K562 (cell line): ENCODE results near the gene FUT2. TPM values are rescaled to one million over a fixed set of nuclear protein-coding genes. Genes with fewer than 3 reads are reported as not detected.
A peak's percentile ranks its signal among the peaks of the same experiment; 100 is the strongest.

Experiments used
- CREB1 ChIP-seq, 2 experiments: sonication (generic) in 1 of 2; formaldehyde crosslinking in 1 of 2; IDR thresholded peaks; 2 replicates each; pipeline versions ENCODE4 v1.6.1 to v1.8.0; 2012 to 2022; ENCODE audit warnings: inconsistent platforms in 1 of 2, mild to moderate bottlenecking in 1 of 2, missing genetic modification reagents in 1 of 2, moderate library complexity in 1 of 2
- E2F5 ChIP-seq: sonication (generic); formaldehyde crosslinking; IDR thresholded peaks from 2 replicates; pipeline ENCODE4 v1.8.0; 2022; ENCODE audit warnings: mild to moderate bottlenecking, missing genetic modification reagents
- KLF13 ChIP-seq: fragments of 450-650 bp; IDR thresholded peaks from 2 replicates; pipeline ENCODE4 v1.6.1; 2016; ENCODE audit warnings: missing genetic modification characterization, low read depth, mild to moderate bottlenecking, missing compliant biosample characterization, moderate library complexity, borderline replicate concordance
- PREB ChIP-seq: sonication (generic); formaldehyde crosslinking; IDR thresholded peaks from 2 replicates; pipeline ENCODE4 v1.8.1; 2023; ENCODE audit warnings: mild to moderate bottlenecking, missing genetic modification reagents
- RFX1 ChIP-seq: fragments of 450-650 bp; IDR thresholded peaks from 2 replicates; pipeline ENCODE4 v1.6.1; 2016; ENCODE audit warnings: mild to moderate bottlenecking, moderate library complexity
- TFAP4 ChIP-seq: sonication (generic); formaldehyde crosslinking; IDR thresholded peaks from 2 replicates; pipeline ENCODE4 v1.8.0; 2022; ENCODE audit warnings: missing genetic modification reagents, mild to moderate bottlenecking, moderate library complexity, borderline replicate concordance
- polyA plus RNA-seq, 8 experiments: library from polyadenylated mRNA; depleted of rRNA in 4 of 8; stranded (reverse) in 5 of 8; unstranded in 3 of 8; fragments of >200 nt; fragmentation: Nextera tagmentation in 2 of 8; fragmentation: Illumina TruSeq in 1 of 8; extraction: Ambion mirVana in 2 of 8; extraction: Trizol in 1 of 8; gene quantifications; 2 replicates each; pipeline versions ENCODE4 v1.2.1 to v1.2.3, GENCODE V29; 2011 to 2014; ENCODE audit warnings: inconsistent platforms in 1 of 8, missing spikeins in 1 of 8
- total RNA-seq, 7 experiments: library from RNA; depleted of rRNA in 6 of 7; stranded (reverse); fragments of >200 nt in 6 of 7; fragmentation: Illumina TruSeq in 2 of 7; extraction: Trizol in 2 of 7; gene quantifications; 2 replicates each; pipeline versions ENCODE4 v1.2.1 to v1.2.3, GENCODE V29; 2011 to 2021; ENCODE audit warnings: low replicate concordance in 1 of 7
- TF ChIP-seq, protein P1 (sequence below), 3 experiments: fragments of 200-800 bp in 1 of 3; fragments of 250-450 bp in 1 of 3; fragments of 450-650 bp in 1 of 3; sonication (Bioruptor Pico) in 1 of 3; sonication (Bioruptor generic) in 1 of 3; formaldehyde crosslinking in 1 of 3; IDR thresholded peaks; 2 replicates each; pipeline versions ENCODE4 v1.6.1 to v1.8.0; 2016 to 2022; ENCODE audit warnings: mild to moderate bottlenecking in 2 of 3, missing genetic modification characterization in 2 of 3, missing compliant biosample characterization in 1 of 3, moderate library complexity in 1 of 3
- TF ChIP-seq, protein P2 (sequence below): fragments of 250-450 bp; sonication (Bioruptor Pico); IDR thresholded peaks from 2 replicates; pipeline ENCODE4 v1.5.1; 2021; ENCODE audit warnings: mild to moderate bottlenecking
- TF ChIP-seq, protein P3 (sequence below): sonication (generic); formaldehyde crosslinking; IDR thresholded peaks from 2 replicates; pipeline ENCODE4 v1.8.1; 2023; ENCODE audit warnings: missing genetic modification reagents, mild to moderate bottlenecking, borderline replicate concordance

Gene FUT2
- total and polyA plus RNA-seq, 9 of the 15 experiments (the other 6 are each of a cell fraction or from before 2014, with no cell fraction given), result 0.03 to 0.04 TPM; not detected in 7

GRCh38 chr19:48720613-48721296 is 25.0 kb downstream of the FUT2 start (continued):
- TF ChIP-seq PREB (no peak), TFAP4 (CRISPR knock-in tag) (peak; percentile 67; the same call in 1 of the 2 replicates), RFX1 (peak; percentile 94), KLF13 (peak; percentile 37; the same call in 1 of the 2 replicates), CREB1 (IDR thresholded peaks at IDR 0.05) (no peak; the same call in none of the 2 replicates), CREB1 (CRISPR knock-in tag; IDR thresholded peaks at IDR 0.05) (peak; percentile 76), E2F5 (CRISPR knock-in tag) (0 out of 2 replicates have a peak, but pooled peaks have one; percentile 65)
- TF ChIP-seq, protein P1, sequence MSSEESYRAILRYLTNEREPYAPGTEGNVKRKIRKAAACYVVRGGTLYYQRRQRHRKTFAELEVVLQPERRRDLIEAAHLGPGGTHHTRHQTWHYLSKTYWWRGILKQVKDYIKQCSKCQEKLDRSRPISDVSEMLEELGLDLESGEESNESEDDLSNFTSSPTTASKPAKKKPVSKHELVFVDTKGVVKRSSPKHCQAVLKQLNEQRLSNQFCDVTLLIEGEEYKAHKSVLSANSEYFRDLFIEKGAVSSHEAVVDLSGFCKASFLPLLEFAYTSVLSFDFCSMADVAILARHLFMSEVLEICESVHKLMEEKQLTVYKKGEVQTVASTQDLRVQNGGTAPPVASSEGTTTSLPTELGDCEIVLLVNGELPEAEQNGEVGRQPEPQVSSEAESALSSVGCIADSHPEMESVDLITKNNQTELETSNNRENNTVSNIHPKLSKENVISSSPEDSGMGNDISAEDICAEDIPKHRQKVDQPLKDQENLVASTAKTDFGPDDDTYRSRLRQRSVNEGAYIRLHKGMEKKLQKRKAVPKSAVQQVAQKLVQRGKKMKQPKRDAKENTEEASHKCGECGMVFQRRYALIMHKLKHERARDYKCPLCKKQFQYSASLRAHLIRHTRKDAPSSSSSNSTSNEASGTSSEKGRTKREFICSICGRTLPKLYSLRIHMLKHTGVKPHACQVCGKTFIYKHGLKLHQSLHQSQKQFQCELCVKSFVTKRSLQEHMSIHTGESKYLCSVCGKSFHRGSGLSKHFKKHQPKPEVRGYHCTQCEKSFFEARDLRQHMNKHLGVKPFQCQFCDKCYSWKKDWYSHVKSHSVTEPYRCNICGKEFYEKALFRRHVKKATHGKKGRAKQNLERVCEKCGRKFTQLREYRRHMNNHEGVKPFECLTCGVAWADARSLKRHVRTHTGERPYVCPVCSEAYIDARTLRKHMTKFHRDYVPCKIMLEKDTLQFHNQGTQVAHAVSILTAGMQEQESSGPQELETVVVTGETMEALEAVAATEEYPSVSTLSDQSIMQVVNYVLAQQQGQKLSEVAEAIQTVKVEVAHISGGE (CRISPR knock-in tag; IDR thresholded peaks at IDR 0.05), result peak in 1 of 3 experiments; percentile 79; a peak in 2 of 6 replicates
- TF ChIP-seq, protein P2, sequence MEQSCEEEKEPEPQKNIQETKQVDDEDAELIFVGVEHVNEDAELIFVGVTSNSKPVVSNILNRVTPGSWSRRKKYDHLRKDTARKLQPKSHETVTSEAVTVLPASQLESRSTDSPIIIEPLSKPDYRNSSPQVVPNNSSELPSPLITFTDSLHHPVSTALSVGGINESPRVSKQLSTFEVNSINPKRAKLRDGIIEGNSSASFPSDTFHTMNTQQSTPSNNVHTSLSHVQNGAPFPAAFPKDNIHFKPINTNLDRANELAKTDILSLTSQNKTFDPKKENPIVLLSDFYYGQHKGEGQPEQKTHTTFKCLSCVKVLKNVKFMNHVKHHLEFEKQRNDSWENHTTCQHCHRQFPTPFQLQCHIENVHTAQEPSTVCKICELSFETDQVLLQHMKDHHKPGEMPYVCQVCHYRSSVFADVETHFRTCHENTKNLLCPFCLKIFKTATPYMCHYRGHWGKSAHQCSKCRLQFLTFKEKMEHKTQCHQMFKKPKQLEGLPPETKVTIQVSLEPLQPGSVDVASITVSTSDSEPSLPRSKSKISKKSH (CRISPR knock-in tag), result no peak
- TF ChIP-seq, protein P3, sequence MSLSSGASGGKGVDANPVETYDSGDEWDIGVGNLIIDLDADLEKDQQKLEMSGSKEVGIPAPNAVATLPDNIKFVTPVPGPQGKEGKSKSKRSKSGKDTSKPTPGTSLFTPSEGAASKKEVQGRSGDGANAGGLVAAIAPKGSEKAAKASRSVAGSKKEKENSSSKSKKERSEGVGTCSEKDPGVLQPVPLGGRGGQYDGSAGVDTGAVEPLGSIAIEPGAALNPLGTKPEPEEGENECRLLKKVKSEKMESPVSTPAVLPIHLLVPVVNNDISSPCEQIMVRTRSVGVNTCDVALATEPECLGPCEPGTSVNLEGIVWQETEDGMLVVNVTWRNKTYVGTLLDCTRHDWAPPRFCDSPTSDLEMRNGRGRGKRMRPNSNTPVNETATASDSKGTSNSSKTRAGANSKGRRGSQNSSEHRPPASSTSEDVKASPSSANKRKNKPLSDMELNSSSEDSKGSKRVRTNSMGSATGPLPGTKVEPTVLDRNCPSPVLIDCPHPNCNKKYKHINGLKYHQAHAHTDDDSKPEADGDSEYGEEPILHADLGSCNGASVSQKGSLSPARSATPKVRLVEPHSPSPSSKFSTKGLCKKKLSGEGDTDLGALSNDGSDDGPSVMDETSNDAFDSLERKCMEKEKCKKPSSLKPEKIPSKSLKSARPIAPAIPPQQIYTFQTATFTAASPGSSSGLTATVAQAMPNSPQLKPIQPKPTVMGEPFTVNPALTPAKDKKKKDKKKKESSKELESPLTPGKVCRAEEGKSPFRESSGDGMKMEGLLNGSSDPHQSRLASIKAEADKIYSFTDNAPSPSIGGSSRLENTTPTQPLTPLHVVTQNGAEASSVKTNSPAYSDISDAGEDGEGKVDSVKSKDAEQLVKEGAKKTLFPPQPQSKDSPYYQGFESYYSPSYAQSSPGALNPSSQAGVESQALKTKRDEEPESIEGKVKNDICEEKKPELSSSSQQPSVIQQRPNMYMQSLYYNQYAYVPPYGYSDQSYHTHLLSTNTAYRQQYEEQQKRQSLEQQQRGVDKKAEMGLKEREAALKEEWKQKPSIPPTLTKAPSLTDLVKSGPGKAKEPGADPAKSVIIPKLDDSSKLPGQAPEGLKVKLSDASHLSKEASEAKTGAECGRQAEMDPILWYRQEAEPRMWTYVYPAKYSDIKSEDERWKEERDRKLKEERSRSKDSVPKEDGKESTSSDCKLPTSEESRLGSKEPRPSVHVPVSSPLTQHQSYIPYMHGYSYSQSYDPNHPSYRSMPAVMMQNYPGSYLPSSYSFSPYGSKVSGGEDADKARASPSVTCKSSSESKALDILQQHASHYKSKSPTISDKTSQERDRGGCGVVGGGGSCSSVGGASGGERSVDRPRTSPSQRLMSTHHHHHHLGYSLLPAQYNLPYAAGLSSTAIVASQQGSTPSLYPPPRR, result no peak
